Stimulated activated CD8-positive, alpha-beta memory T cell treated with anti-CD3 and anti-CD28 coated beads, Interleukin-7, amount 100 ng/mL, for 4 hours (primary cell): Measurements from ENCODE around the gene BOK.

Source experiments
- DNase-seq, 2 donors: peaks; one replicate each; pipeline ENCODE4 v3.0.0-alpha.2; 2020; ENCODE audit warnings: low read depth in 2 of 2

Gene BOK

DNA sequence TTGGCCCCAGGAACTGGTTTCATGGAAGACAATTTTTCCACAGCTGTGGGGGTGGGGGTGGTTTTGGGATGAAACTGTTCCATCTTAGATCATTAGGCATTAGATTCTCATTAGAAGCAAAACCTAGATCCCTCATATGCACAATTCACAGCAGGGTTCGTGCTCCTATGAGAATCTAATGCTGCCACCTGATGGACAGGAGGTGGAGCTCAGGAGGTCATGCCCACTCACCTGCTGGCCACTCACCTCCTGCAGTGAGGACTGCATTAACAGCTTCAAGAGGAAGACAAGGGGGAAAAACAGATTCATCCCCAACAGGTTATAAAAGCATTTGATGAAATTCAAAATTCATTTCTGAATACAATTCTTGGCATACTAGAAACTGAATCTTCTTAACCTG is 39.9 kb downstream of the BOK start:
- DNase-seq, result no peak

DNA sequence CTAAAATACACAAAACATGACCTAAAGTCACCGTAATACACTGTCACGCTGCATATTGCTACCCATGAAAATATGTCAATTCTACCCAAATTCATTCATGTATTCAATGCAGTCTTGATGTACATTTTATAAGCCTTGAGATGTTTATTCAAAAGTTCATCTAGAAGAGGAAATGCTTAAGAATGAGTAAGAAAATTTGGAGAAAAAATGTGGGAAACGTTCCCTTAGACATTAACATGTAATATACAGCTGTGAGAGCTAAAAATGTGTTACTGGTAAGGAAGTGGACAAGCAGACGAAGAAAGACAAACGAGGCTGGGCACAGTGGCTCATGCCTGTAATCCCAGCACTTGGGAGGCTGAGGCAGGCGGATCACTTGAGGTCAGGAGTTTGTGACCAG is 41.1 kb downstream of the BOK start:
- DNase-seq, result no peak

DNA sequence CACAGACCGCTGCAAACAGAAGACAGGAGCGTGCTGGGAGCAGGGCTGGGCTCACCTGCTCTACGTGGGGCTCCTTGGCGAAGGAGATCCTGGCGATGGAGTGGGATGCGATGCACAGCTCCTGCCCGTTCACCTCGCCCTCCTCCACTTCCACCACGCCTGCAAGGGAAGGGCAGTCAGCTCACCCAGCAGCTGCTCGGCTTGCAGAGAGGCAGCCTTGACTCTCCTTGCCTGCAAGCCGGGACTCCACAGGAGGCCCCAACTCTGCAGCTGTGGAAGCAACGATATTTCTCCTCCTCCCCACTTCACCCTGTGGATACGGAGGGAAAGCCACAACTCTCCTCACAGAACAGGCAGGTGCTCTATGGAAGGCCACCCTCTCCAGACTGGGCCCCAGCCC is 43.3 kb downstream of the BOK start:
- no peak for DNase-seq

DNA sequence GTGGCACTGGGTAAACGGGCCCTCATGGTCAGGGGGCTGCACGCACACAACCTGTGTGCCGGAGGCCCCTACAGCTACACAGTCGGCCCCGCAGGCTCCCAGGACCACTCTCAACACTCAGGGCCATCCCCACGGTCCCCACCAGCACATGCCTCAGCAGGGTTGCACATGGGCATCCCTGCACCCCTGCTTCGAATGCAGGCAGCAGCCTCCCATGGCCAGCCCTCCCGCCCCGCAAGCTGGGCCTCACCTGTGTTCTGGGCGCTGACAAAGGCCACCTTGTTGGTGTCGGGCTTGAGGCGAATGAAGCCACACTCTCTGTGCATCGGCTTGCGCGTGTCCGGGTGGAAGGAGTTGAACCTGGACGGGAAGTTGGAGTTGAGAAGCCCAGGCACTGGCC is 44.2 kb downstream of the BOK start:
- DNase-seq, result no peak

DNA sequence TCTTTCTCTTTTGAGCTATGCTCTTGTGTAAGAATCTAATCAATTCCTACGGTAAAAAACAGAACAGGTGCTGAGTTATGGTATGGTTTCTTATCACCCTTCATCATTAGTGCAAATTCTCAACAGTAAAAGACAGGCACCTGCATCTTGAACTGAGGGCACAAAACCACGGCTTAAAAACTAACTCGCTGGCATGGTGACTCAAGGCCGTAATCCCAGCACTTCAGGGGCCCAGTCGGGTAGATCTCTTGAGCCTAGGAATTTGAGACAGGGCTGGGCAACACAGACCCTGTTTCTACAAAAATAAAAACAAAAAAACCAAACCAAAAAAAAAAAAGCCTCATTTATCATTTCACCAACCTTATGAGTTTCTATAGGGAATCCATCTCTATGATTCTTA is 45.1 kb downstream of the BOK start:
- no peak for DNase-seq

DNA sequence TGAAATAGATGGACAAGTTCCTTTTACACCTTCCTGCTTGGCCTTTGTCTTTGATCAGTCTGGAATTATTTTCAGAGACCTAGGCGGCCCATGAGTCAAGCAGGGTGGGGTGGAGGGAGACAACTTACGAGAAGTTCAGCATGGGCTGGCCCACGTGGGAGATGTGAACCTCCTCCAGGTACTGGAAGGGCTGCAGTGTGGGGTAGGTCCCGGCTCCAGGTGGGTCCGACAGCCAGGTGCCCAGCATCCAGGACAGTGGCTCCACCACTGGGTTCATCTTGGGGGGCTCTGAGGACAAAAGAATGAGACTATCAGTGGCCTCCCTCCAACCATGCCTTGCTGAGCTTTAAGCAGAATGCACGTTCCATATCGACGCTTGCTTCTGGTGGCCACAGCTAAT is 47.6 kb downstream of the BOK start:
- DNase-seq, result no peak

DNA sequence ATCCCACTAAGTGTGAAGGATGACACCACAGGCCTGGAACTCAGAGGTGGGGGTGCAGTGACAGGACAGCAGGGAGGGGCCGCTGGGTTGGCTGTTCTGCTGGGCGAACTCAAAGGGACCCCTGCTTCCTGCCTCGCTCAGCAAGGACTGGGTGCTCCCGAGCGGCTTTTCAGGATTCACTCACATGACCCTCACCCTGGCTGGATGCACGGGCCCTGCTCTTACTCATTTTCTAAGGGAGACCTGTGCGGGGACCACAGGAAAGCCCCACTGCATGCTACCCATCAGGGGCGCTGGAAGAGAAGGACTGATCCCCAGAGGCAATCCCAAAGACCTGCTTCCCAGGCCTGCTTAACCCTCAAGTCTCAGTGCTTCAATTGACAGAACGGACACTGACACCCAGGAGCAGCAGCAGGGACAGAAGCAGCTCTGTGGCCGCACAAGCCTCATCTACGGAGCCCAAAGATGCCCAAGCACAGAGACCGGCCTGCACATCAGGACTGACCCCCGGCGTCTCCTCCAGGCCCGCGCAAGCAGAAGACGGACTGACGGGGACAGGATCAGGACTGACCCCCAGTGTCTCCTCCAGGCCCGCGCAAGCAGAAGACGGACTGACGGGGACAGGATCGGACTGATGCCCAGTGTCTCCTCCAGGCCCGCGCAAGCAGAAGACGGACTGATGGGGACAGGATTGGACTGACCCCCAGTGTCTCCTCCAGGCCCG is 48.8 kb downstream of the BOK start:
- no peak for DNase-seq

DNA sequence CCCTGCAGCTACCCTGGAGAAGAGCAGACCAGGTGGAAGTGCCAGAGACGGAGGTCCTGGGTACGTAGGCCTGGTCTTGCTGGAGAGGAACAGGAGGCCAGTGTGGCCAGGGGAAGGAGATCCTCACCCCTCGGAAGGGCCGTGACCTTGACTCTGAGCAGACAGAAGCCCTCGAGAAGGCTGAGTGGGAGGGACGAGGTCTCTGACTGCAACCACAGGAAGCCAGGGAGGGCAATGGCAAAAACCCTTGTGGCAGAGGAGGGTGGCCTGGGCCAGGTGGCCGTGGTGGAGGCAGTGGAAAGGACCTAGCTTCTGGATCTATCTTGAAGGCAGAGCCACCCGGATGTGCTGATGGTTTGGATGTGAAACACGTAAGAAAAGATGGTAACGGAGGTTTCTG is 50.3 kb downstream of the BOK start:
- no peak for DNase-seq

DNA sequence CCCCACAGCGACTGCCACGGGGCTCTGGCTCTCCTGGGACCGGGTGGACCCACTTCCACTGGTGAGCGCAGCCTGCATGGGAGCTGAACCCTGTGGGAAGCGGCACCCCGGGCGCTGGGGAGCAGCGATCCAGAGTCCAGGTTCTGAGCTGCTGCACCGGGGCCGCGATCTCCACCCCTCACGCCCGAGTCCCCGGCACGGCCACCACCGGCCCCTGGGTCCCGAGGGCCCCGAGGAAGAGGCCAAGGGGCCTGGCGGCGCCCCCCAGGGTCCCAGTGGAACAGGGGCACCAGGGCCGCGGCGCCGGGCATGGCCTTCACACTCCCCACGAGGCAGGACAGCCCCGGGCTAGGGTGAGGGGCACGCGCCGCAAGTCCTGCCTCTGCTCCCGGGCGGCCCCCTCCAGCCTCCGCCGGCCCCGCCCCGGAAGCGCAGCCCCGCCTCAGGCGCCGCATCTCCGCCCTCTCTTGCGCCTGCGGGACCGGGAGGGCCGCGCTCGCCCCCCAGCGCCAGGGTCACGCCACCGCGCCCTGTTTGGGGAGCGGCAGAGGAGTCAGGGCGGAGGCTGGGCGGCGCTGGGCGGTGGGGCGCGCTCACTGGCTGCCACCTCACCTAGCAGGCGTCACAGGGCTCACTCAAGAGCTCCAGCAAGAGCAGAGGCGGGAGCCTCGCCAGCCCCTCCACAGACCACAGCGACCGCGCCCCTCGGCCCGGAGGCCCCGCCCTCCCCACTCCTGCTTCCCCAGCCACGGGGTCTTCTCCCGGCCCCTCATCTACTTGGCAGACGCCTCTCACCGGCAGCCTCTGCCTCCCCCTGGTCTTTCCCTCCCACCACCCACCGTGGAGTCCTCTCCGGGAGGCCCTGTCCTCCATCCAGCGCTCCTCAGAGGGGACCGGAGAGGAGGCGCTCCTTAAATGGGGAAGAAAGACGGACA is 51.6 kb downstream of the BOK start:
- DNase-seq, result peak; percentile 76 to 91

DNA sequence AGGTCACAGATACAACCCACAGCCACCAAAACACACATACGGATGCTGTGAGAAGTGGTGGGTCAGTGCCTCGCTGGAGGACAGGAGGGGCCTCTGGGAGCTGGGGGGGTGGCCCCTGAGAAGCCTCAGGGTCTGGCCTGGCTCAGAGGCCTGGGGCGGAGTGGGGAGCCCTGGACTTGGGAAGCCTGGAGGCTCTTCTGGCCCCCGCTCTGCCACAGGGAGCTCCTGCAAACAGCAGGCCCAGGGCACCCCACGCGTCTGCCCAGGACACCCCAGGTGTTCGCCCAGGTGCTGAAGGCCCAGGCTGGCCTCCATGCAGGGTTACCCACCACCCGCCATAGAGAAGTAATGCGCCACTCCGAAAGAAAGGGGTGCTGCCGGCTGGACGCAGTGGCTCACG is 52.5 kb downstream of the BOK start:
- DNase-seq, result no peak

DNA sequence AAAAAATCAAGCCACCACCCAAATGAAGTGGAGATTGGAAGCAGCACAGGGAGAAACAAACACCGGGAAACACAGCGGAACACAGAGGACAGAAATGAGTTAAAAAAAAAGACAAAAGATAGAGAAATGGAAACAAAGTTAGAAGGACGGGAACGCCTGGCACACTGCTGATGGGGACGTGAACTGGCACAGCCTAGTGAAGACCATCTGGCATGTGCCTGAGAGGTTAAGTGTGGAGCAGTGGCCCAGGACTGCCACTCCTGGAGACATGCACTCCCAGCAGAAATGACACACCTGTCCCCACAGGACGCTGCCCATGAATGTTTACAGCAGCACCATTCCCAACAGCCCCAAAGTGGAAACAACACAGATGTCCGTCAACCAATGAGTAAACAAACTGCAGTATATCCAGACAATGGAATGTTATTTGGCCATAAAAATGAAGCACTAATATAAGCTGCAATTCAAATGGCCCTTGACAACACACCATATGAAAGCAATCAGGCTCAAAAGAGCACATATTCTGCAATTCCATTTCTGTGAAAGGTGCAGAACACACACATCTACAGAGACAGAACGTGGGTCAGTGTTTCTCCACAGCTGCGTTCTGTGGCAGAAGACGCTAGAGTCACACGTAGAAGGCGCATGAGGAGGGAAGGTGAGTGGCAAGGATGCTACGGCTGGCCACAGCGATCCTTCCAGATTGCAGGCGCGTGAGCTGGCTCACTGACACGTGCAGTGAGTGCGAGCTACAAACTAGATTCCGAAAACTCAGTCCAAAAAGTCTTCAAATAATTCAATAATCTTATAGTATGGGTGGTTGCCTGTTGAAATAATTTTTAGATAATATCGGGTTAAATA is 53.8 kb downstream of the BOK start:
- no peak for DNase-seq

DNA sequence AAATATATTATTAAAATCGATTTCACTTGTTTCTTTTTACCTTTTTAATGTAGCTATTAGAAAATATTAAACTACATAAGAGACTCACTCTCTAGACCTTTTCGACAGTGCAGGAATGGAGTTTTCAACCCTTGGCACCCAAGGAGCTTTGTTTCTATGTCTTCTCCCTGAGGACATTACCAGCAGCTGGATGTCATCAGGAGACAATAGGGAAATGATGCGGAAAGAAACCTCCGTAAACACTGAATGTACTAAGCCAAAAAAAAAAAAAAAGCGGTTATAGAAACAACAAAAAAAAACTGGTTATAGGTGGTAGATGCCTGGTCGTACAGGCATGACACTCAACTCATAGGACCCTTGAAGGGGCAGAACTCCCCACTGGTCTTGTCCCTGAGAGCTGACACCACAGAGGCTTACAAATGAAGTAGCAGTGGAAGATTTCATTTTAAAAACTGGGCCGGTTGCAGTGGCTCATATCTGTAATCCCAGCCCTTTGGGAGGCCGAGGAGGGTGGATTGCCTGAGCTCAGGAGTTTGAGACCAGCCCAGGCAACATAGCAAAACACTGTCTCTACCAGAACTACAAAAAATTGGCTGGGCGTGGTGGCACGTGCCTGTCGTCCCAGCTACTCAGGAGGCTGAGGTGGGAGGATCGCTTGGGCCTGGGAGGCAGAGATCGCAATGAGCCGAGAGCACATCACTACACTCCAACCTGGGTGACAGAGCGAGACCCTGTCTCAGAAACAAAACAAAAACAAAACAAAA is 54.7 kb downstream of the BOK start:
- no peak for DNase-seq

DNA sequence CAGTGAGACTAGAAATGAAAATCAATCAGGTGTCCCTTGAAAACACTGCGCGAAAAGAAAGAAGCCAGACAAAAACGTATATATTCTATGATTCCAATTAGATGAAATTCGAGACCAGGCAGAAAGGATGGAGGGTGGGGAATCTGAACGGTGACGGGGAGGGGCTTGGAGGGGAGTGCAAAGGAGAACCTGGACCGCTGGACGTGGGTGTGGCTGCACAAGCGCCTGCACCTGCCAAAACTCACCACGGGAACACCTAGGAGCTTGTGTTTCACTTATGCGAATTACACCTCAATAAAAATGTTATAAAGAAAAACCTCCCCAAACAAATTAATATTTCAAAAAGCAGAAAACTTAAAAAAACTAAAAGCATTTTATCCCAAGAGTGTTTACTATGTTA is 56.5 kb downstream of the BOK start:
- no peak for DNase-seq

DNA sequence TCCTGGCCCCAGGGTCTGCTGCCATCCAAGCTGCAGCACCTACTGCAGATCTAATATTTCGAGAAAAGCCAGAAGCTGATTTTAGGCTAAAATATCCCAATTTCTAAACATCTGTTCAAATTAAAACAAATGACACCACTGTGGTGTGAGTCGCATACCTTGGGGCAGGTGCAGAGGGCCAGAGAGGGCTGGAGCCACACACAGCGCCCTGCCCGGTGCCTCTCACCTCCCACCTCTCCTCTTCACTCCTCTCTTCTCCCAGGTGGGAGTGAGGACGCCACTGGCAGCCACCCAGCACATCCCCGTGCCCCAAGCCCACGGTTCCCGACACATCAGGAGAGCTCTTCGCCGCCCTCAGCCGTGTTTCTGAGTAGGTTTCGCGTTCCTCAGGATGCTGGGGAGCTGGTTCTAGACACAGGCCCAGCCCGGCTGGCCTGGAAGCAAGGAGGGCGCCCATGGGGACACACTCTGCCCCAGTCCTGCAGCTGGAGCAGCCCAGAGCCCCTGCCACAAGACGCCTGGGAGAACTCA is 57.0 kb downstream of the BOK start:
- DNase-seq, result no peak

DNA sequence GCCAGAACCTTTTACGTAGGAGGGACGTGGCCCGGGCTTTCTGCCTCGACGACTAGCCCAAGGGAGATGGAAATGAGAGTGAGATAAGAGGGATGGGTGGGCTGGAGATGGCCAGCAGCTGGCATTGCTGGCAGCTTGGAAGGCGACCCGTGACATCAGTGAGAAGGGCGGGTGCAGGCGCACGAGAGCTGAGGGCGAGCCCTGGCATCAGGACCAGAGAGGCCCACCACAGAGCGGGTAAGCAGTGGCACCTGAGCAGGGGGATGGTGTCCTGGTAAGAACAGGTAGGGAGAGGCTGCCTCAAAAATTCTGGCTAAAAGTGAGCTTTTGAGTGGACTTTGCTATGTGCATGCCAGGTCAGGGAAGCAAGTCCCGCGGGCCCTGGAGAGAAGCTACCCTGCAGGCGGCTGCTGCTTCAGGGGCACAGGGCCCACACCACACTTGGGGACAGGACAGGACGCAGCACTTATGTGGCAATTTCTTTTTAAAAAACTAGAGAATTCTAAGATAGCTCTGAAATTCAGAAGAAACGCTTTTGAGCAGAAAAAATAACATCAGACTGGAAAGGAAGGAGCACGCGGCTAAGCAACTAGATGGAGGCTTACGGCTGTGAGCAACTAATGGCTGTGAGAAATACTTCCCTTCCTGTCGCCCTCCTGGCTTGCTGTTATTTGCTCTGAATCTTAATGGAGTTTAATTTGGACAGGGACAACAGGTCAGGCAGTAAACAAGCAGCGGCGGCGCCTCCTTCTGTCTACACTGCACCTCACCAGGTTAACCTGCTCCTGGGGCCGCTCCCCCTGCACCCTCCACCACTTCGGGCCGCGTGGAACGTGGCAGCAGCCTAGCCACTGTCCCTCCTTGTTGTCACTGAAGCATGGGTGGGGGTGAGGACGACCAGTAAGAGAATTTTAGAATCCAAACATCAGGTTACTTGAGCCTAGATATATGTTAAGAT is 57.9 kb downstream of the BOK start:
- DNase-seq, result no peak

DNA sequence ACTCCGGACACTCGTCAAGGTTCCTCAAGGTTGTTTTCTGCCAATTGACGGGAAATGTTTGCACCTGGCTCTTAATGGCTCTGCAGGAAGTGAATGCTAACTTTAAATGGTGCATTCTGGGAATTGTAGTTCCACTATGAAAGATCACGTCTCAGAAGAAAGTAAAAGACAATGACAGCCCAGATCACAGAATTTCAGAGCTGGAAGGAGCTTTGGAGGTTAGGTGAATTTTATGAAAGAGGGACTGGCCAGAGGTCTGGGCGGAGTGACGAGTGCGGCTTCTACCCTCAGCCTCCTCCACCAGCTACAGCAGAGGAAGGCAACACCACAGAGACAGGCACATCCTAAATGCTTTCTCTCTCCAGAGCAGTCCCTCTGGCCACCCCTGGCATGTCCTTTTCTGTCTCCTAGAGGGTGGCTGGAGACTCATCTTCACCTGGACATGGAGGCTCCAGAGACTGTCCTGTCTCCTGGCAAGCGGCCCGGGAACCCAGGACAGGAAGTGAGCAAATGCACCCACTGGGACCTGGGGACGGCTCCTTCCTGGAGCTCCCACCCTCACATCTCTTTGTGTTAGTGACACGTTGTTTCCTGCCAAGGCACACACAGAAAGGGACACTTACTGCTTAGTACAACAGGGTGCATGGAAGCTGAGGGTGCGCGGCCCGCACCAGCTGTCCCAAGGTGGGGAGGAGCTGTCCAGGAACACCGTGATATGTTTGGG is 59.0 kb downstream of the BOK start:
- no peak for DNase-seq

DNA sequence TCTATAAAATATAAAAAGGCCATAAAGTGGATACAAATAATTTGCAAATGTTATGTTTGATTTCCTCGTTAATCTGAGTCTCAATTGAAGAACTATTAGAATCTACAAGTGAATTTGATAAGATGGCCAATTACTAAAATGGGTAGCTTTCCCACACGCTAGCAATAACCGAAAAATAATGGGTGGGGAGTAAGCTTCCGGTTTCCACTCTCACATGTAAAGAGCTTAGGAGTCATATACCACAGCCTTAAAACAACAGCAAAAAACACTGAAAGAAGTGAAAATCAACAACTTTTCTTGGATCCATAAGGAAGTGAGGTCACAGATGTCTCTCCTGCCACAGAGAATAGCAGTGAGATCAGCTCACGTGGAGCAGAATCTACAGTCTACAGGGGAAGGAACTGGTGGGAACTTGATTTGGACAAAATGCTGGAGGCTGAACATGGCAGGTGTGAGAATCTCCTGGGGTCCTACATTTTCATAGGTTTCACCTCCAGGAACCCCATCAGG is 59.8 kb downstream of the BOK start:
- no peak for DNase-seq

DNA sequence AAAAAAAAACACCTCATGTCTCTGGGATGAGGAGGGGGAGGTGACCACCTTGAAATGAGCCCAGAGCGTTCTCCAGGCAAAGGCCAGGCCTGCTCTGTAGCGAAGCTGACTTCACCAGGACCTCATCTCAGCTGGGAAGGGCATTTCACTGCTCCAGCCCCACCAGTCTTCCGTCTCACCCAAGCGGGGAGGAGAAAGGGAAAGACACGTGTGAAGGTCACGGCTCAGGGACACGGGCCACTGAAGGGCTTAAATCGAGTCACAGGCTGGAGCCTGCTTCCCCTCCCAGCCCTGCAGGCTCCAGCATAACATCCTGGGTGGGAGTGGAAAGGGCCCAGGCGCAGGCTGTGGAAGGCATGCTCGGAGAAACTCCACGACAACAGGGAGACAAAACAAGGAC is 60.3 kb downstream of the BOK start:
- no peak for DNase-seq
